IMR-90 (cell line): ENCODE data around the gene FUT6. TPM values are rescaled to one million over a fixed set of nuclear protein-coding genes. Genes with fewer than 3 reads are reported as not detected.

Experiments used
- ATAC-seq: fragments of 200-7000 bp; cut with Tn5 transposase; 2 replicates; pipeline ENCODE4 v1.9.1; 2020; ENCODE audit warnings: low read depth, mild to moderate bottlenecking, moderate library complexity
- BruUV-seq: library from RNA; stranded (reverse); fragments of 400-500 nt; replicated peaks from 2 replicates; lab custom pipeline; 2021; lab: Mats Ljungman, UMichigan
- CTCF ChIA-PET: fragments of 300-600 bp; formaldehyde crosslinking; extraction: SDS; loops from one replicate; lab custom pipeline; 2021; ENCODE audit warnings: antibody characterized with exemption; lab: Yijun Ruan, JAX
- POLR2A ChIA-PET: fragments of 300-600 bp; sonication (Branson Sonifier 250); formaldehyde crosslinking; loops from one replicate; lab custom pipeline; 2022; ENCODE audit warnings: antibody characterized with exemption; ENCODE audit not compliant: unreplicated experiment; lab: Charles Lee
- DNase-seq: peaks from one replicate; pipeline ENCODE4 v3.0.0; 2013
- H2AFZ ChIP-seq: replicated peaks from 2 replicates; pipeline ENCODE3; 2013; ENCODE audit warnings: low read length, mild to moderate bottlenecking; ENCODE audit not compliant: poor library complexity
- H2AK5ac ChIP-seq: 2 replicates; pipeline ENCODE4 v1.6.1; 2013; ENCODE audit warnings: low read depth, low read length, inconsistent platforms
- H2AK9ac ChIP-seq: replicated peaks from 2 replicates; pipeline ENCODE3; 2013; ENCODE audit warnings: mild to moderate bottlenecking, low read depth, low read length, moderate library complexity; ENCODE audit not compliant: poor library complexity
- H2BK120ac ChIP-seq: 2 replicates; pipeline ENCODE4 v1.6.1; 2013; ENCODE audit warnings: low read depth, low read length, inconsistent platforms
- H2BK15ac ChIP-seq: 3 replicates; pipeline ENCODE4 v1.6.1; 2013; ENCODE audit warnings: low read depth, low read length, inconsistent platforms
- H2BK20ac ChIP-seq: 2 replicates; pipeline ENCODE4 v1.6.1; 2013; ENCODE audit warnings: low read depth, mild to moderate bottlenecking, inconsistent platforms, low read length, moderate library complexity
- H2BK5ac ChIP-seq: 2 replicates; pipeline ENCODE4 v1.6.1; 2013; ENCODE audit warnings: mild to moderate bottlenecking, low read depth, low read length, inconsistent platforms; ENCODE audit not compliant: poor library complexity, severe bottlenecking
- H3K14ac ChIP-seq: replicated peaks from 2 replicates; pipeline ENCODE4 v1.6.1; 2013; ENCODE audit warnings: low read depth, low read length, inconsistent platforms
- H3K18ac ChIP-seq: 2 replicates; pipeline ENCODE4 v1.6.1; 2013; ENCODE audit warnings: low read depth, low read length, control low read depth
- H3K23ac ChIP-seq: 2 replicates; pipeline ENCODE4 v1.6.1; 2013; ENCODE audit warnings: low read depth, low read length, inconsistent platforms
- H3K27ac ChIP-seq: 2 replicates; pipeline ENCODE4 v1.5.1; 2013; ENCODE audit warnings: mild to moderate bottlenecking, control low read depth, low read length; ENCODE audit not compliant: insufficient read depth
- H3K27me3 ChIP-seq: 2 replicates; pipeline ENCODE4 v1.6.1; 2013; ENCODE audit warnings: low read length; ENCODE audit not compliant: control insufficient read depth, insufficient read depth
- H3K36me3 ChIP-seq: 2 replicates; pipeline ENCODE4 v1.6.1; 2013; ENCODE audit warnings: low read length, mixed read lengths; ENCODE audit not compliant: control insufficient read depth, insufficient read depth
- H3K4ac ChIP-seq: 2 replicates; pipeline ENCODE4 v1.6.1; 2013; ENCODE audit warnings: low read depth, low read length, inconsistent platforms
- H3K4me1 ChIP-seq: 2 replicates; pipeline ENCODE4 v1.6.1; 2013; ENCODE audit warnings: low read length, mixed read lengths; ENCODE audit not compliant: control insufficient read depth, insufficient read depth
- H3K4me2 ChIP-seq: 2 replicates; pipeline ENCODE4 v1.6.1; 2013; ENCODE audit warnings: low read depth, mild to moderate bottlenecking, control low read depth, low read length, moderate library complexity
- H3K4me3 ChIP-seq: 2 replicates; pipeline ENCODE4 v1.5.1; 2013; ENCODE audit warnings: low read depth, mild to moderate bottlenecking, control low read depth, low read length, moderate library complexity; ENCODE audit not compliant: insufficient read depth
- H3K56ac ChIP-seq: 2 replicates; pipeline ENCODE4 v1.6.1; 2013; ENCODE audit warnings: low read length, inconsistent platforms; ENCODE audit not compliant: insufficient read depth; ENCODE audit errors: extremely low read depth
- H3K79me1 ChIP-seq, 2 experiments: 2 replicates each; pipeline ENCODE4 v1.6.1; 2013; ENCODE audit warnings: low read length in 2 of 2, inconsistent platforms in 1 of 2, low read depth in 1 of 2
- H3K9ac ChIP-seq: 2 replicates; pipeline ENCODE4 v1.6.1; 2013; ENCODE audit warnings: low read depth, low read length, control low read depth
- H3K9me1 ChIP-seq: 2 replicates; pipeline ENCODE4 v1.6.1; 2013; ENCODE audit warnings: low read length, inconsistent platforms; ENCODE audit not compliant: insufficient read depth
- H3K9me3 ChIP-seq: 2 replicates; pipeline ENCODE4 v1.6.1; 2013; ENCODE audit warnings: low read length; ENCODE audit not compliant: control insufficient read depth, insufficient read depth
- H4K20me1 ChIP-seq: 2 replicates; pipeline ENCODE4 v1.6.1; 2013; ENCODE audit warnings: low read length, inconsistent platforms; ENCODE audit not compliant: insufficient read depth
- H4K5ac ChIP-seq: 2 replicates; pipeline ENCODE4 v1.6.1; 2013; ENCODE audit warnings: mild to moderate bottlenecking, low read depth, low read length, control low read depth
- H4K8ac ChIP-seq, 2 experiments: 2 replicates each; pipeline ENCODE4 v1.6.1; 2013; ENCODE audit warnings: low read depth in 2 of 2, low read length in 2 of 2, control low read depth in 1 of 2, inconsistent platforms in 1 of 2
- H4K91ac ChIP-seq: 2 replicates; pipeline ENCODE4 v1.6.1; 2013; ENCODE audit warnings: low read depth, low read length, inconsistent platforms; ENCODE audit not compliant: insufficient read depth
- BHLHE40 ChIP-seq: fragments of 150-350 bp; IDR thresholded peaks from 2 replicates; pipeline ENCODE4 v1.6.1; 2016; ENCODE audit warnings: mild to moderate bottlenecking, low read depth, low read length
- CEBPB ChIP-seq: IDR thresholded peaks from 2 replicates; pipeline ENCODE4 v1.6.1; 2012; ENCODE audit warnings: low read depth, low read length, improper control_type of control experiment
- CHD1 ChIP-seq: IDR thresholded peaks from 2 replicates; pipeline ENCODE4 v1.6.1; 2012; ENCODE audit warnings: low read depth, low read length, improper control_type of control experiment
- FOS ChIP-seq: fragments of 150-350 bp; IDR thresholded peaks from 2 replicates; pipeline ENCODE4 v1.6.1; 2016; ENCODE audit warnings: low read depth, low read length
- MXI1 ChIP-seq: IDR thresholded peaks from 2 replicates; pipeline ENCODE4 v1.6.1; 2012; ENCODE audit warnings: low read depth, mild to moderate bottlenecking, low read length, moderate library complexity, borderline replicate concordance
- POLR2A ChIP-seq: IDR thresholded peaks from 2 replicates; pipeline ENCODE4 v1.6.1; 2012; ENCODE audit warnings: mild to moderate bottlenecking, low read depth, low read length
- RCOR1 ChIP-seq: IDR thresholded peaks from 2 replicates; pipeline ENCODE4 v1.6.1; 2012; ENCODE audit warnings: mild to moderate bottlenecking, low read length, improper control_type of control experiment; ENCODE audit not compliant: insufficient replicate concordance
- RFX5 ChIP-seq: IDR thresholded peaks from 2 replicates; pipeline ENCODE4 v1.8.0; 2012; ENCODE audit warnings: low read depth, mild to moderate bottlenecking, low read length, moderate library complexity
- WGBS, 2 experiments: methylation state at CpG; one replicate each; pipeline versions ENCODE4 v1.1.5 to v1.1.7; 2013; ENCODE audit warnings: missing lambda C conversion rate in 2 of 2; ENCODE audit not compliant: insufficient read length in 1 of 2; ENCODE audit errors: extremely low coverage in 2 of 2; 5-methylcytosine and 5-hydroxymethylcytosine counted together
- dilution Hi-C: fragments of 300-500 bp; cut with HindIII; formaldehyde crosslinking; loops from one replicate; pipeline ENCODE4 v1.14.3; 2018; ENCODE audit warnings: low sequenced_read_pairs; ENCODE audit not compliant: unreplicated experiment
- in situ Hi-C: fragments of 300-500 bp; cut with MboI; formaldehyde crosslinking; loops from 3 replicates; pipeline ENCODE4 v1.14.3; 2019; ENCODE audit warnings: low sequenced_read_pairs, inconsistent platforms, mixed read lengths
- intact Hi-C: fragments of 100-400 bp; cut with micrococcal nuclease; formaldehyde crosslinking; loops from 2 replicates; pipeline ENCODE4 v1.10.0; 2022
- polyA plus RNA-seq, 3 experiments: library from polyadenylated mRNA; depleted of rRNA; stranded (reverse); fragments of >200 nt; gene quantifications; 2 replicates each; pipeline ENCODE4 v1.2.3, GENCODE V29; 2012; ENCODE audit warnings: low replicate concordance in 1 of 3
- total RNA-seq: library from RNA; depleted of rRNA; stranded (reverse); fragments of >200 nt; gene quantifications from 2 replicates; pipeline ENCODE4 v1.2.3, GENCODE V29; 2012
- TF ChIP-seq, protein P1 (sequence below): fragments of 150-350 bp; IDR thresholded peaks from 2 replicates; pipeline ENCODE4 v1.6.1; 2017; ENCODE audit warnings: mild to moderate bottlenecking, antibody characterized with exemption, low read length, low read depth
- TF ChIP-seq, protein P2 (sequence below): conservative IDR thresholded peaks from 2 replicates; pipeline ENCODE4 v1.5.1; 2012; ENCODE audit warnings: mild to moderate bottlenecking, low read depth, low read length, improper control_type of control experiment

Gene FUT6
- total and polyA plus RNA-seq, 2 of the 4 experiments (the other 2 are of a cell fraction): not detected

DNA sequence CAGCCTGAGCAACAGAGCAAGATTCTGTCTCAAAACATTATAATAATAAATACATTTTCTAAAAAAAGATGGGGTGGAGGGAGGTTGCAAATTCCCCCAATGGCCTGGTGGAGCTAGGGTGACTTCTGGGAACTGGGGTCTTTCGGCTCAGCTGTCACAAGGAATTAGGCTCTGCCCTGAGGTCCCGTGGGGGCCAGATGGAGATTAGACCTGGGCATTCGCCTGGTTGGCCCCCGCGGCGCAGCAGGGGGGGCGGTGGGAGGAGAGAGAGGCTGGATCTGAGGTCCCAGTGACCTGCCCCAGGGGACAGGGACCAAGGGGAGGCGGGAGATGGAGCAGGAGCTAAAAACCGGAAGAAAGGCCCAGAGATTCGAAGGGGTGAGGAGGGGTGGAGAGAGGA, 14.8 kb downstream of the FUT6 start:
- no peak overlapping the region for H3K18ac ChIP-seq
- H3K36me3 ChIP-seq: no peaks in the 10 kb centered on the region
- no peak overlapping the region for H2AFZ ChIP-seq
- no peak overlapping the region for H3K4me3 ChIP-seq
- H2BK20ac ChIP-seq: no peak overlapping the region
- intact Hi-C loops: loop anchor here (5.0 kb wide), 1 partner anchor 68 kb away; no protein-coding TSS in a partner anchor
- in situ Hi-C loops: no loop called here
- no peak overlapping the region for H3K4me2 ChIP-seq
- no peak overlapping the region for H3K56ac ChIP-seq
- H3K79me1 ChIP-seq: peaks cover 0 to 6% of the 10 kb centered on the region in 2 experiments; a peak in 2 of 4 replicates
- H2AK5ac ChIP-seq: no peak overlapping the region
- H2BK120ac ChIP-seq: no peak overlapping the region
- H3K14ac ChIP-seq: no peak overlapping the region
- H2BK15ac ChIP-seq: no peak overlapping the region
- H4K91ac ChIP-seq: no peak overlapping the region
- ChIA-PET POLR2A (no interaction called here), CTCF (no interaction called here)
- H3K9me1 ChIP-seq: peaks cover 4% of the 10 kb centered on the region; the same call in 1 of the 2 replicates
- no peak overlapping the region for H3K27ac ChIP-seq
- DNase-seq (no peak), ATAC-seq (no peak)
- dilution Hi-C loops: no loop called here
- H2BK5ac ChIP-seq: no peak overlapping the region
- peaks cover 15% of the 10 kb centered on the region for H3K4me1 ChIP-seq
- H3K27me3 ChIP-seq: no peaks in the 10 kb centered on the region; the same call in 1 of the 2 replicates
- no peak overlapping the region for H4K8ac ChIP-seq
- no peak overlapping the region for H3K4ac ChIP-seq
- H3K9ac ChIP-seq: no peak overlapping the region
- TF ChIP-seq POLR2A (no peak), RCOR1 (no peak), RFX5 (no peak), CEBPB (no peak), MXI1 (no peak), FOS (no peak), CHD1 (no peak), BHLHE40 (no peak)
- TF ChIP-seq, protein P1, sequence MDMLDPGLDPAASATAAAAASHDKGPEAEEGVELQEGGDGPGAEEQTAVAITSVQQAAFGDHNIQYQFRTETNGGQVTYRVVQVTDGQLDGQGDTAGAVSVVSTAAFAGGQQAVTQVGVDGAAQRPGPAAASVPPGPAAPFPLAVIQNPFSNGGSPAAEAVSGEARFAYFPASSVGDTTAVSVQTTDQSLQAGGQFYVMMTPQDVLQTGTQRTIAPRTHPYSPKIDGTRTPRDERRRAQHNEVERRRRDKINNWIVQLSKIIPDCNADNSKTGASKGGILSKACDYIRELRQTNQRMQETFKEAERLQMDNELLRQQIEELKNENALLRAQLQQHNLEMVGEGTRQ: no peak
- TF ChIP-seq, protein P2, sequence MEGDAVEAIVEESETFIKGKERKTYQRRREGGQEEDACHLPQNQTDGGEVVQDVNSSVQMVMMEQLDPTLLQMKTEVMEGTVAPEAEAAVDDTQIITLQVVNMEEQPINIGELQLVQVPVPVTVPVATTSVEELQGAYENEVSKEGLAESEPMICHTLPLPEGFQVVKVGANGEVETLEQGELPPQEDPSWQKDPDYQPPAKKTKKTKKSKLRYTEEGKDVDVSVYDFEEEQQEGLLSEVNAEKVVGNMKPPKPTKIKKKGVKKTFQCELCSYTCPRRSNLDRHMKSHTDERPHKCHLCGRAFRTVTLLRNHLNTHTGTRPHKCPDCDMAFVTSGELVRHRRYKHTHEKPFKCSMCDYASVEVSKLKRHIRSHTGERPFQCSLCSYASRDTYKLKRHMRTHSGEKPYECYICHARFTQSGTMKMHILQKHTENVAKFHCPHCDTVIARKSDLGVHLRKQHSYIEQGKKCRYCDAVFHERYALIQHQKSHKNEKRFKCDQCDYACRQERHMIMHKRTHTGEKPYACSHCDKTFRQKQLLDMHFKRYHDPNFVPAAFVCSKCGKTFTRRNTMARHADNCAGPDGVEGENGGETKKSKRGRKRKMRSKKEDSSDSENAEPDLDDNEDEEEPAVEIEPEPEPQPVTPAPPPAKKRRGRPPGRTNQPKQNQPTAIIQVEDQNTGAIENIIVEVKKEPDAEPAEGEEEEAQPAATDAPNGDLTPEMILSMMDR: no peak
- H3K9me3 ChIP-seq: no peaks in the 10 kb centered on the region
- no peak overlapping the region for H3K23ac ChIP-seq
- 73% methylated on average over 2 of the region's 10 CpGs; no CpG with 5 or more reads in 1 of the 2 experiments for WGBS, 2 experiments
- BruUV-seq: no TSS peak
- H2AK9ac ChIP-seq: no peak overlapping the region
- no peaks in the 10 kb centered on the region; the same call in 1 of the 2 replicates for H4K20me1 ChIP-seq
- H4K5ac ChIP-seq: no peak overlapping the region
